Suprapubic skin (tissue), 3 donors: ENCODE measurements around the gene PPP2R5C.

Experiments
- CTCF ChIP-seq, 2 donors: fragments of 200-600 bp in 1 of 2; fragments of 450-650 bp in 1 of 2; sonication (generic) in 1 of 2; IDR thresholded peaks; one replicate each; pipeline ENCODE4 v1.5.1; 2016 to 2019; ENCODE audit warnings: antibody characterized with exemption in 2 of 2, mild to moderate bottlenecking in 1 of 2, moderate library complexity in 1 of 2
- EP300 ChIP-seq: sonication (generic); formaldehyde crosslinking; IDR thresholded peaks from one replicate; pipeline ENCODE4 v1.6.1; 2017; ENCODE audit warnings: antibody characterized with exemption
- POLR2A ChIP-seq, 2 donors: fragments of 450-650 bp; IDR thresholded peaks; one replicate each; pipeline ENCODE4 v1.6.1; 2017; ENCODE audit warnings: antibody characterized with exemption in 2 of 2, mild to moderate bottlenecking in 2 of 2, moderate library complexity in 2 of 2

- TF ChIP-seq CTCF (IDR thresholded peaks at IDR 0.05) (no peak), POLR2A (IDR thresholded peaks at IDR 0.05) (no peak), EP300 (no peak)
These were observed 116.3 kb downstream of the PPP2R5C start for GRCh38 chr14:101877766-101878165.
